Gastrocnemius medialis (tissue), 4 donors: Measurements from ENCODE around the gene TP63.

Experiments
- POLR2A ChIP-seq, 2 donors: fragments of 450-650 bp; IDR thresholded peaks; one replicate each; pipeline ENCODE4 v1.6.1; 2017; ENCODE audit warnings: antibody characterized with exemption in 2 of 2, mild to moderate bottlenecking in 2 of 2, moderate library complexity in 2 of 2
- TF ChIP-seq, protein P1 (sequence below), 5 experiments: fragments of 450-650 bp in 3 of 5; fragments of 200-600 bp in 2 of 5; sonication (generic) in 2 of 5; IDR thresholded peaks in 4 of 5; conservative IDR thresholded peaks in 1 of 5; 1 replicate in 4 of 5; 2 replicates in 1 of 5; pipeline ENCODE4 v1.5.1; 2016 to 2019; ENCODE audit warnings: antibody characterized with exemption in 5 of 5, mild to moderate bottlenecking in 3 of 5, moderate library complexity in 3 of 5

DNA sequence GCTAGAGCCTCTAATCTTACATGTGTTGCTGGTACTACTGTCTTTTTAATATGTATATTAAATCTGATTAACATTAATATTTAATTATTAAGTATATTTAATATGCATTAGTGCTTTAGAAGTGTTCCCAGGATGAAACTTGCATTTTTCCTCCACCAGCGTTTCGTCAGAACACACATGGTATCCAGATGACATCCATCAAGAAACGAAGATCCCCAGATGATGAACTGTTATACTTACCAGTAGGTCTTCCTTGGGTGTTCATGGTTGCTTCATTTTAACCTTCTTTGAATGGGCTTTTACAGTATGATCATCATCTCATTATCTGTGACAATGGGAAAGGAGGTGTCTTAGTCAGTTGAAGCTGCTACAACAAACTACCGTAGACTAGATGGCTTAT, 238.0 kb downstream of the TP63 start:
- TF ChIP-seq, protein P1, sequence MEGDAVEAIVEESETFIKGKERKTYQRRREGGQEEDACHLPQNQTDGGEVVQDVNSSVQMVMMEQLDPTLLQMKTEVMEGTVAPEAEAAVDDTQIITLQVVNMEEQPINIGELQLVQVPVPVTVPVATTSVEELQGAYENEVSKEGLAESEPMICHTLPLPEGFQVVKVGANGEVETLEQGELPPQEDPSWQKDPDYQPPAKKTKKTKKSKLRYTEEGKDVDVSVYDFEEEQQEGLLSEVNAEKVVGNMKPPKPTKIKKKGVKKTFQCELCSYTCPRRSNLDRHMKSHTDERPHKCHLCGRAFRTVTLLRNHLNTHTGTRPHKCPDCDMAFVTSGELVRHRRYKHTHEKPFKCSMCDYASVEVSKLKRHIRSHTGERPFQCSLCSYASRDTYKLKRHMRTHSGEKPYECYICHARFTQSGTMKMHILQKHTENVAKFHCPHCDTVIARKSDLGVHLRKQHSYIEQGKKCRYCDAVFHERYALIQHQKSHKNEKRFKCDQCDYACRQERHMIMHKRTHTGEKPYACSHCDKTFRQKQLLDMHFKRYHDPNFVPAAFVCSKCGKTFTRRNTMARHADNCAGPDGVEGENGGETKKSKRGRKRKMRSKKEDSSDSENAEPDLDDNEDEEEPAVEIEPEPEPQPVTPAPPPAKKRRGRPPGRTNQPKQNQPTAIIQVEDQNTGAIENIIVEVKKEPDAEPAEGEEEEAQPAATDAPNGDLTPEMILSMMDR (IDR thresholded peaks at IDR 0.05 in 4 of 5, conservative IDR thresholded peaks at IDR 0.05 in 1 of 5): no peak
- TF ChIP-seq POLR2A (IDR thresholded peaks at IDR 0.05): no peak
